HEK293T (cell line): Measurements from ENCODE around the gene GZMB.

Source experiments
- ARNT ChIP-seq: fragments of 450-650 bp; IDR thresholded peaks from 2 replicates; pipeline ENCODE4 v1.6.1; 2017; ENCODE audit warnings: mild to moderate bottlenecking
- BHLHE40 ChIP-seq: fragments of 450-650 bp; IDR thresholded peaks from 2 replicates; pipeline ENCODE4 v1.6.1; 2016; ENCODE audit warnings: mild to moderate bottlenecking, moderate library complexity, borderline replicate concordance
- ELF4 ChIP-seq: fragments of 450-650 bp; IDR thresholded peaks from 2 replicates; pipeline ENCODE4 v1.6.1; 2017; ENCODE audit warnings: antibody characterized with exemption
- FOXA1 ChIP-seq: fragments of 450-650 bp; IDR thresholded peaks from 2 replicates; pipeline ENCODE4 v1.6.1; 2016; ENCODE audit warnings: mild to moderate bottlenecking
- FOXK2 ChIP-seq: fragments of 450-650 bp; IDR thresholded peaks from 2 replicates; pipeline ENCODE4 v1.6.1; 2016; ENCODE audit warnings: mild to moderate bottlenecking
- FOXM1 ChIP-seq: fragments of 450-650 bp; IDR thresholded peaks from 2 replicates; pipeline ENCODE4 v1.6.1; 2017; ENCODE audit warnings: mild to moderate bottlenecking, borderline replicate concordance
- HDGF ChIP-seq: fragments of 450-650 bp; IDR thresholded peaks from 2 replicates; pipeline ENCODE4 v1.6.1; 2017; ENCODE audit warnings: antibody characterized with exemption, borderline replicate concordance
- L3MBTL2 ChIP-seq: fragments of 450-650 bp; conservative IDR thresholded peaks from 2 replicates; pipeline ENCODE4 v1.6.1; 2016; ENCODE audit warnings: mild to moderate bottlenecking
- LEF1 ChIP-seq: fragments of 450-650 bp; IDR thresholded peaks from 2 replicates; pipeline ENCODE4 v1.6.1; 2017; ENCODE audit warnings: mild to moderate bottlenecking, borderline replicate concordance
- SP1 ChIP-seq: fragments of 450-650 bp; IDR thresholded peaks from 2 replicates; pipeline ENCODE4 v1.6.1; 2017
- SUZ12 ChIP-seq: fragments of 450-650 bp; IDR thresholded peaks from 2 replicates; pipeline ENCODE4 v1.6.1; 2016; ENCODE audit warnings: mild to moderate bottlenecking
- TARDBP ChIP-seq: fragments of 450-650 bp; IDR thresholded peaks from 2 replicates; pipeline ENCODE4 v1.6.1; 2016

DNA sequence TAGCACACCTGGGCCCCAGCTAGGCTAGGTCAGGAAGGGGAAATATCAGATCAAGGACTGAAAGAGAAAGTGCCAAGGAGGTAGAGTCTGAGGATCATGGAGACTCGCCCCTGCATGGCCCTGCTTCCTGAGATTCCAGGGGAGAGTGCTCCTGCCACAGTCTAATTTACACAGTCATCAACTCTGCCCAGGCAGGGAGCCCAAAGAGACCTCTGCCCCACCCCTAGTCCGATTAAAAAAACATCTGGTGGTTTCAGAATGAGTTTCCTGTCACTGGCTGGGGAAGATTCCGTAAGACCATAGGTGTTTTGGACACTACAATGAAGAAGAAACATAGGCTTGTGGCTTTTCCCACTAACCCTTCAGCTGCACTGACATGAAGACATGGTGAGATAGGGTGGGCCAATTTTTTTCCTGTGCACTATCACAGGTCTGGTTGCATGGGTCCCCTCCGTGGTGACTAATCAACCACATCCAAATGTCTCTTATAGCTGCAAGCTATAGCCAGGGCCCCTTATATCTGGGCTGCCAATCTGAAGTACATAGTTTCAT, 31.5 kb upstream of the GZMB start:
- no peak for TF ChIP-seq TARDBP
- TF ChIP-seq HDGF, result no peak
- TF ChIP-seq SUZ12, result no peak
- TF ChIP-seq SP1, result no peak
- no peak for TF ChIP-seq ELF4
- TF ChIP-seq BHLHE40, result no peak
- TF ChIP-seq ARNT, result no peak
- no peak for TF ChIP-seq FOXM1
- TF ChIP-seq L3MBTL2, result no peak
- no peak for TF ChIP-seq LEF1
- TF ChIP-seq FOXK2, result no peak
- no peak for TF ChIP-seq FOXA1
